Measurements from ENCODE around the gene CYB561.

GRCh38 chr17:63407741-63408330, 38.3 kb downstream of the CYB561 start:
- TF ChIP-seq CTCF (IDR thresholded peaks at IDR 0.05), result no peak
- no peak for TF ChIP-seq POLR2A (IDR thresholded peaks at IDR 0.05)
